Caco-2 (cell line): ENCODE measurements around the gene CCDC9. TPM values are rescaled to one million over a fixed set of nuclear protein-coding genes. Genes with fewer than 3 reads are reported as not detected.

Source experiments
- BruUV-seq: library from RNA; stranded (reverse); fragments of 400-500 nt; replicated peaks from 2 replicates; lab custom pipeline; 2021; lab: Mats Ljungman, UMichigan
- CTCF ChIA-PET: fragments of 300-600 bp; sonication (Branson Sonifier 250); formaldehyde crosslinking; loops from one replicate; lab custom pipeline; 2022; ENCODE audit warnings: antibody characterized with exemption; lab: Charles Lee
- POLR2A ChIA-PET: fragments of 300-600 bp; sonication (Branson Sonifier 250); formaldehyde crosslinking; loops from one replicate; lab custom pipeline; 2022; ENCODE audit warnings: antibody characterized with exemption; lab: Charles Lee
- DNase-seq, 2 experiments: peaks; one replicate each; pipeline versions ENCODE4 v3.0.0 to v3.0.0-alpha.2; 2020 to 2022
- H3K27me3 ChIP-seq: replicated peaks from 2 replicates; pipeline ENCODE4 v1.6.0; 2011; ENCODE audit warnings: low read length; ENCODE audit not compliant: control insufficient read depth, insufficient read depth
- H3K36me3 ChIP-seq: 2 replicates; pipeline ENCODE4 v1.5.1; 2011; ENCODE audit warnings: low read length; ENCODE audit not compliant: control insufficient read depth, insufficient read depth
- H3K4me1 ChIP-seq: fragments of 250-450 bp; sonication (Bioruptor Pico); 2 replicates; pipeline ENCODE4 v1.5.1; 2020; ENCODE audit warnings: mild to moderate bottlenecking
- H3K4me3 ChIP-seq: 2 replicates; pipeline ENCODE4 v1.5.1; 2011; ENCODE audit warnings: low read depth, mild to moderate bottlenecking, control low read depth, low read length
- H3K9me3 ChIP-seq: fragments of 250-450 bp; sonication (Bioruptor Pico); 2 replicates; pipeline ENCODE4 v1.5.1; 2020; ENCODE audit warnings: mild to moderate bottlenecking, moderate library complexity
- H3K27ac Mint-ChIP-seq: one replicate; pipeline ENCODE4 v1.8.0; 2022; ENCODE audit warnings: mixed read lengths; ENCODE audit not compliant: unreplicated experiment
- H3K27me3 Mint-ChIP-seq: one replicate; pipeline ENCODE4 v1.8.0; 2022; ENCODE audit warnings: mixed read lengths; ENCODE audit not compliant: insufficient read depth, unreplicated experiment
- H3K36me3 Mint-ChIP-seq: one replicate; pipeline ENCODE4 v1.8.0; 2022; ENCODE audit warnings: mild to moderate bottlenecking, mixed read lengths; ENCODE audit not compliant: insufficient read depth, unreplicated experiment
- H3K4me1 Mint-ChIP-seq: one replicate; pipeline ENCODE4 v1.8.0; 2022; ENCODE audit warnings: low read depth, mixed read lengths; ENCODE audit not compliant: unreplicated experiment
- H3K4me3 Mint-ChIP-seq: one replicate; pipeline ENCODE4 v1.8.0; 2022; ENCODE audit warnings: mild to moderate bottlenecking, moderate library complexity, mixed read lengths; ENCODE audit not compliant: unreplicated experiment
- H3K9me3 Mint-ChIP-seq: one replicate; pipeline ENCODE4 v1.8.0; 2022; ENCODE audit warnings: mixed read lengths; ENCODE audit not compliant: unreplicated experiment
- intact Hi-C: fragments of 100-400 bp; cut with micrococcal nuclease; formaldehyde crosslinking; loops from one replicate; pipeline ENCODE4 v1.10.0; 2022; ENCODE audit not compliant: unreplicated experiment
- total RNA-seq: library from RNA; stranded (reverse); gene quantifications from 2 replicates; pipeline ENCODE4 v1.2.3, GENCODE V29; 2022
- TF ChIP-seq, protein P1 (sequence below), 2 experiments: fragments of 200-600 bp in 1 of 2; IDR thresholded peaks; 1 replicate in 1 of 2; 2 replicates in 1 of 2; pipeline versions ENCODE4 v1.5.1 to v1.8.0; 2011 to 2022; ENCODE audit warnings: antibody characterized with exemption in 1 of 2, control low read depth in 1 of 2, inconsistent platforms in 1 of 2, low read depth in 1 of 2, low read length in 1 of 2, mild to moderate bottlenecking in 1 of 2, moderate library complexity in 1 of 2; ENCODE audit not compliant: insufficient read depth in 1 of 2, severe bottlenecking in 1 of 2, unreplicated experiment in 1 of 2

CCDC9 gene
- total RNA-seq, 1 experiment from 2014 or later, result 43.1 TPM

DNA sequence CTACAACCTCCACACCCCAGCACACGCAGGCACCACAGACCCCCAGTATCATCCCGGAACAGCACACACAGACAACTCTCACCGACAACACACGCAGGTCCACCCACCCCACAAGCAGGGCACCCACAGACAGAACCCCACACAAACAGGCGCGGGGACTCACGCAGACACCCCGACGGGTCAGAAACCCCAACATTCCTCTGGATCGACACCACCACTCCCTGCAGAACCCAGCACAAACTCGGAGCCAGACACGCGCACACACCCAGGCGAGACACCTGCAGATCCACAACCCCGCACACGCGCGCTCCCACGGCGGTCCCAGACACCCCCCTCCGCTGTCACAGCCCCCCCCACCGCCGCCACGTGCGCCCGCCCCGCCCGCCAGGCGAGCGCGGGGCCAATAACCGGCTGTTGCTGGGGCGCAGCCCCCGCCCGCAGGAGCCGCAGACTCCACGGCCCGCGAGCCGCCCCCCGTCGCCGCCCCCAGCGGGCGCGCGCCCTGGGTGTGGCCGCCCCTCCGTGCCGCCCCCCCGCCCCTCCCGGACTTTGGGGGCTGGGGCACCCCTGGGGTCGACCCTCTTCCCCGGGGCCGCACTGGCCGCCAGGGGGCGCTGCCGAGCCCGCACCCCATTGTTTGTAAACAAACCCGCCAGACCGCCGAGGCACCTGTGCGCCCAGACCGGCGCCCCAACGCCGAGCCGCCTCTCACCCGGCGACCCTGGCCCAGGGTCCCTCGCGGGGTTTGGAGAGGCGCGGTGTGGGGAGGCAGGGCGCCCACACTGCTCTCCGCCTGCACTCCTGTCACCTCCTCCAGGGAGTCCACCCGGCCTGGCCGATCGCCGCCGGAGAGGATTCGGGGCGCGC is 26.0 kb upstream of the CCDC9 start:
- CTCF ChIA-PET, result interaction anchor here (1.0 kb wide), 1 partner anchor 14 kb away, joined by 3 read pairs; no protein-coding TSS in a partner anchor
- Histone ChIP-seq H3K4me3 (peak overlapping the region; percentile 96), H3K4me1 (peaks cover 41% of the 10 kb centered on the region), H3K27me3 (no peaks in the 10 kb centered on the region), H3K36me3 (no peaks in the 10 kb centered on the region), H3K9me3 (no peaks in the 10 kb centered on the region)
- Mint-ChIP-seq H3K4me3 (no peak overlapping the region), H3K27me3 (no peaks in the 10 kb centered on the region), H3K4me1 (peaks cover 21% of the 10 kb centered on the region), H3K9me3 (no peaks in the 10 kb centered on the region), H3K27ac (no peak overlapping the region), H3K36me3 (peaks cover 30% of the 10 kb centered on the region)
- no TSS peak for BruUV-seq
- TF ChIP-seq, protein P1, sequence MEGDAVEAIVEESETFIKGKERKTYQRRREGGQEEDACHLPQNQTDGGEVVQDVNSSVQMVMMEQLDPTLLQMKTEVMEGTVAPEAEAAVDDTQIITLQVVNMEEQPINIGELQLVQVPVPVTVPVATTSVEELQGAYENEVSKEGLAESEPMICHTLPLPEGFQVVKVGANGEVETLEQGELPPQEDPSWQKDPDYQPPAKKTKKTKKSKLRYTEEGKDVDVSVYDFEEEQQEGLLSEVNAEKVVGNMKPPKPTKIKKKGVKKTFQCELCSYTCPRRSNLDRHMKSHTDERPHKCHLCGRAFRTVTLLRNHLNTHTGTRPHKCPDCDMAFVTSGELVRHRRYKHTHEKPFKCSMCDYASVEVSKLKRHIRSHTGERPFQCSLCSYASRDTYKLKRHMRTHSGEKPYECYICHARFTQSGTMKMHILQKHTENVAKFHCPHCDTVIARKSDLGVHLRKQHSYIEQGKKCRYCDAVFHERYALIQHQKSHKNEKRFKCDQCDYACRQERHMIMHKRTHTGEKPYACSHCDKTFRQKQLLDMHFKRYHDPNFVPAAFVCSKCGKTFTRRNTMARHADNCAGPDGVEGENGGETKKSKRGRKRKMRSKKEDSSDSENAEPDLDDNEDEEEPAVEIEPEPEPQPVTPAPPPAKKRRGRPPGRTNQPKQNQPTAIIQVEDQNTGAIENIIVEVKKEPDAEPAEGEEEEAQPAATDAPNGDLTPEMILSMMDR (IDR thresholded peaks at IDR 0.05; ENCODE audit: insufficient read depth in 1 of 2, low read depth in 1 of 2, low read length in 1 of 2, severe bottlenecking in 1 of 2, unreplicated experiment in 1 of 2), result peak; percentile 87 to 95
- intact Hi-C loops, result no loop called here
- DNase-seq, result peak; percentile 65 to 80
- POLR2A ChIA-PET, result no interaction called here

DNA sequence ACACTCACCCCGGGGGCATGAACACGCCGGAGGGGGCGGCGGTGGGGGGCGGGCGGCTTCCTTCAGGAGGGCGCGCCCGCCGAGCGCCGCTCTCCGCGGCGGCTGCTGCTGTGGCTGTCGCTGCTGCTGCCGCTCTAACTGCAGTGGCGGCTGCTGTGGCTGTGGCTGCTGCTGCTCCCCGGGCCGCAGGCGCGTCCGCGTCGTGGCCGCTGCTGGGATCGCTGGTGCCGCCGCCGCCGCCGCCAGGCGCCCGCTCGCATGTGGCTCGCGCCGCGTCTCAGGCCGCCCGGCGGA is 25.5 kb upstream of the CCDC9 start, which contains the start of gene BBC3:
TSS of gene BBC3 (minus strand) at position 279 of the 294 bp plus-strand sequence. CDS start 2,768 bp downstream, outside the sequence.
- POLR2A ChIA-PET, result no interaction called here
- intact Hi-C loops, result no loop called here
- CTCF ChIA-PET, result interaction anchor here (2.5 kb wide), 1 partner anchor 13 kb away, joined by 14 read pairs; no protein-coding TSS in a partner anchor
- Mint-ChIP-seq H3K27ac (peak within 1 kb of the TSS; percentile 77), H3K27me3 (no peaks in the 10 kb centered on the region), H3K36me3 (peaks cover 27% of the 10 kb centered on the region), H3K9me3 (no peaks in the 10 kb centered on the region), H3K4me3 (peak within 1 kb of the TSS; percentile 73), H3K4me1 (peaks cover 19% of the 10 kb centered on the region)
- no TSS peak for BruUV-seq
- Histone ChIP-seq H3K4me1 (peaks cover 36% of the 10 kb centered on the region), H3K9me3 (no peaks in the 10 kb centered on the region), H3K4me3 (peak within 1 kb of the TSS; percentile 96), H3K36me3 (no peaks in the 10 kb centered on the region), H3K27me3 (no peaks in the 10 kb centered on the region)
- TF ChIP-seq, protein P1 (IDR thresholded peaks at IDR 0.05; ENCODE audit: insufficient read depth in 1 of 2, low read depth in 1 of 2, low read length in 1 of 2, severe bottlenecking in 1 of 2, unreplicated experiment in 1 of 2), result no peak
- DNase-seq, result no peak

DNA sequence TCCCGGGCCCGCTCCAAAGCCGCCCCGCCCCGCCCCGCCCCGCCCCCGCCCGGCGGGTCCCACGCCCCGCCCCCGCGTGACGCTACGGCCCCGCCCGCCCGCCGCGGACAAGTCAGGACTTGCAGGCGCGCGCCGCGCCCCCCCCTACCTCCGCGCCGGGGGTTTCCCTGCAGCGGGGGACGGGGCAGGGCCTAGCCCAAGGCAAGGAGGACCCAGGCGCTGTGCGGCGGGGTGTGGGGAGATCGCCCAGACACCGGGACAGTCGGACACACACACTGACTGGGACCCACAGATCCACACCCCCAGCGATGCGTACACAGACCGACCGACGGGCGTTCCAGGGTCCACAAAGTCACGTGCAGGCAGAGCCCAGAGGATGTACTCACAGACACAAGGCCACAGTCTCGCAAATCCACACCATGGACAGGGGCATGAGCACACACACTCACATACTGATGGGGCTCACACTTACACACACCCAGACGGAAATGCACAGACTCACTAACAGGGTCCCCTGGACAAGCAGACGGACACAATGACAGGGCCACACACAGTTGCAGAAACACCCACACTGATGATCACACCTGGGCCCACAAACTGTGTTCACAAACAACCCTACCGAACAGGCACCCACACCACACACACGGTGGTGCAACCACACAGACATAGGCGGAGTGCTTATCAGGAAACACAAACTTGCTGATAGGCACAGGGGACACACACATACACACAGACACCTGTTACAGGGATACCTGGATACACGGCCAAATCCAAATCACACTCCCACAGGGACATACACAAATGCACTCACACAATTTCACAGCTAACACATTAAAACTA is 24.9 kb upstream of the CCDC9 start:
- H3K9me3 Mint-ChIP-seq, result no peaks in the 10 kb centered on the region
- peak overlapping the region; percentile 73 for H3K4me3 Mint-ChIP-seq
- CTCF ChIA-PET, result interaction anchor here (2.5 kb wide), 1 partner anchor 13 kb away, joined by 14 read pairs; no protein-coding TSS in a partner anchor
- POLR2A ChIA-PET, result interaction anchor here (1.1 to 1.4 kb wide), 2 partner anchors 13 to 21 kb away, joined by 3 to 7 read pairs; no protein-coding TSS in a partner anchor
- peaks cover 25% of the 10 kb centered on the region for H3K36me3 Mint-ChIP-seq
- DNase-seq, result peak; percentile 91 to 92
- no peaks in the 10 kb centered on the region for H3K27me3 Mint-ChIP-seq
- TF ChIP-seq, protein P1 (IDR thresholded peaks at IDR 0.05; ENCODE audit: insufficient read depth in 1 of 2, low read depth in 1 of 2, low read length in 1 of 2, severe bottlenecking in 1 of 2, unreplicated experiment in 1 of 2), result no peak
- H3K4me3 ChIP-seq, result peak overlapping the region; percentile 96
- H3K27me3 ChIP-seq, result no peaks in the 10 kb centered on the region
- peaks cover 24% of the 10 kb centered on the region for H3K4me1 Mint-ChIP-seq
- no peaks in the 10 kb centered on the region for H3K36me3 ChIP-seq
- BruUV-seq, result TSS peak; percentile 6
- H3K9me3 ChIP-seq, result 0 out of 2 replicates have a peak, but pooled peaks cover 1% of the 10 kb centered on the region
- intact Hi-C loops, result no loop called here
- H3K4me1 ChIP-seq, result peaks cover 35% of the 10 kb centered on the region
- H3K27ac Mint-ChIP-seq, result peak overlapping the region; percentile 77
